Activated CD8-positive, alpha-beta memory T cell treated with anti-CD3 and anti-CD28 coated beads, Interleukin-2, amount 50 U/mL, for 1 hour (primary cell): ENCODE results near the gene CXCR3.
"Not testable (repeated sequence)": the region's sequence is repeated elsewhere in the genome, so short reads cannot be mapped to it uniquely, and the experiment has no call there.

Experiments
- DNase-seq: peaks from one replicate; pipeline ENCODE4 v3.0.0-alpha.2; 2020; ENCODE audit errors: extremely low read depth

CXCR3 gene

GRCh38 chrX:71618303-71618721 lies at the start of gene CXCR3:
Gene CXCR3 (minus strand): TSS chrX:71618511. CDS start chrX:71618449, 62 bp downstream.
- DNase-seq: peak; percentile 60

GRCh38 chrX:71667328-71668247 lies 49.3 kb upstream of the CXCR3 start, which contains the start of gene LOC101059915:
Gene LOC101059915 (plus strand): TSS chrX:71667546.
- DNase-seq: no peak

- DNase-seq: no peak
These were observed 48.2 kb upstream of the CXCR3 start for GRCh38 chrX:71666240-71667223.

GRCh38 chrX:71665747-71666146 lies 47.4 kb upstream of the CXCR3 start:
- no peak for DNase-seq

GRCh38 chrX:71664889-71665491 lies 46.7 kb upstream of the CXCR3 start:
- no peak for DNase-seq

GRCh38 chrX:71664202-71664601 lies 45.9 kb upstream of the CXCR3 start:
- DNase-seq: not testable (repeated sequence)

GRCh38 chrX:71663238-71663637 lies 44.9 kb upstream of the CXCR3 start:
- not testable (repeated sequence) for DNase-seq

- not testable (repeated sequence) for DNase-seq
These were observed 44.3 kb upstream of the CXCR3 start for GRCh38 chrX:71662654-71663053.

- DNase-seq: no peak
These were observed 43.6 kb upstream of the CXCR3 start for GRCh38 chrX:71661919-71662318.

GRCh38 chrX:71660562-71661416 lies 42.5 kb upstream of the CXCR3 start:
- DNase-seq: no peak

- DNase-seq: no peak
These were observed 41.6 kb upstream of the CXCR3 start for GRCh38 chrX:71659959-71660358.

GRCh38 chrX:71659342-71659741 lies 41.0 kb upstream of the CXCR3 start:
- no peak for DNase-seq

GRCh38 chrX:71657267-71657666 lies 39.0 kb upstream of the CXCR3 start:
- DNase-seq: no peak

GRCh38 chrX:71653344-71653743 lies 35.0 kb upstream of the CXCR3 start:
- no peak for DNase-seq

GRCh38 chrX:71652405-71652804 lies 34.1 kb upstream of the CXCR3 start:
- DNase-seq: peak; percentile 30

GRCh38 chrX:71650333-71650969 lies 32.1 kb upstream of the CXCR3 start:
- no peak for DNase-seq

- not testable (repeated sequence) for DNase-seq
These were observed 26.1 kb upstream of the CXCR3 start for GRCh38 chrX:71644406-71644805.

GRCh38 chrX:71640002-71640401 lies 21.7 kb upstream of the CXCR3 start:
- no peak for DNase-seq

GRCh38 chrX:71638409-71638808 lies 20.1 kb upstream of the CXCR3 start:
- DNase-seq: no peak

GRCh38 chrX:71637848-71638247 lies 19.5 kb upstream of the CXCR3 start:
- DNase-seq: no peak
